Erythroblast (primary cell): ENCODE data around the gene CCPG1.
A peak's percentile ranks its signal among the peaks of the same experiment; 100 is the strongest.
"Not testable (repeated sequence)": the region's sequence is repeated elsewhere in the genome, so short reads cannot be mapped to it uniquely, and the experiment has no call there.

Source experiments
- DNase-seq, 2 experiments: peaks; one replicate each; lab custom pipeline; 2025; lab: John Stamatoyannopoulos, UW
- GATA1 ChIP-seq: IDR thresholded peaks from 2 replicates; pipeline ENCODE4 v1.6.1; 2011; ENCODE audit warnings: low read depth, mild to moderate bottlenecking, control low read depth, low read length, moderate library complexity
- POLR2A ChIP-seq: IDR thresholded peaks from 2 replicates; pipeline ENCODE4 v1.6.1; 2011; ENCODE audit warnings: mild to moderate bottlenecking, low read length

CCPG1 gene

GRCh38 chr15:55408012-55408928 lies at the start of gene CCPG1, which contains the start of gene PIERCE2:
Gene CCPG1, minus strand, starts transcription at chr15:55408359. Its CDS starts 18,935 bp downstream, at chr15:55389424.
Gene PIERCE2, plus strand, starts transcription at chr15:55408495. Its CDS starts 274 bp downstream, at chr15:55408769.
- peak; percentile 93 for TF ChIP-seq POLR2A
- no peak for TF ChIP-seq GATA1
- DNase-seq, result peak; percentile 94 to 95

- DNase-seq, result no peak
- TF ChIP-seq GATA1 (no peak), POLR2A (no peak)
Observed at GRCh38 chr15:55457401-55458022, 49.4 kb upstream of the CCPG1 start.

GRCh38 chr15:55447030-55447394 lies 38.9 kb upstream of the CCPG1 start:
- not testable (repeated sequence) for DNase-seq

GRCh38 chr15:55446379-55447029 lies 38.3 kb upstream of the CCPG1 start:
- not testable (repeated sequence) for DNase-seq

- DNase-seq, result not testable (repeated sequence)
Observed at GRCh38 chr15:55445936-55446335, 37.8 kb upstream of the CCPG1 start.

- not testable (repeated sequence) for DNase-seq
Observed at GRCh38 chr15:55443141-55443540, 35.0 kb upstream of the CCPG1 start.

GRCh38 chr15:55434989-55435825 lies 27.0 kb upstream of the CCPG1 start:
- TF ChIP-seq GATA1 (no peak), POLR2A (no peak)
- peak; percentile 61 to 69 for DNase-seq

- TF ChIP-seq POLR2A (no peak), GATA1 (no peak)
- peak; percentile 10 to 24 for DNase-seq
Observed at GRCh38 chr15:55422089-55422488, 13.9 kb upstream of the CCPG1 start.

GRCh38 chr15:55420171-55420866 lies 12.2 kb upstream of the CCPG1 start:
- no peak for TF ChIP-seq POLR2A
- TF ChIP-seq GATA1, result no peak
- DNase-seq, result no peak

- not testable (repeated sequence) for DNase-seq
Observed at GRCh38 chr15:55417678-55418077, 9.5 kb upstream of the CCPG1 start.

GRCh38 chr15:55408976-55409375 lies 817 bp upstream of the CCPG1 start:
- not testable (repeated sequence) for DNase-seq

- TF ChIP-seq POLR2A (no peak), GATA1 (no peak)
- DNase-seq, result no peak
Observed at GRCh38 chr15:55407498-55408011, 604 bp downstream of the CCPG1 start.

- peak; percentile 56 to 70 for DNase-seq
- TF ChIP-seq GATA1 (no peak), POLR2A (no peak)
Observed at GRCh38 chr15:55403531-55403930, 4.6 kb downstream of the CCPG1 start.
